ENCODE measurements around the gene BABAM2. TPM values are rescaled to one million over a fixed set of nuclear protein-coding genes. Genes with fewer than 3 reads are reported as not detected.

BABAM2 gene
- total RNA-seq, 1 experiment from 2014 or later: 27.1 TPM

DNA sequence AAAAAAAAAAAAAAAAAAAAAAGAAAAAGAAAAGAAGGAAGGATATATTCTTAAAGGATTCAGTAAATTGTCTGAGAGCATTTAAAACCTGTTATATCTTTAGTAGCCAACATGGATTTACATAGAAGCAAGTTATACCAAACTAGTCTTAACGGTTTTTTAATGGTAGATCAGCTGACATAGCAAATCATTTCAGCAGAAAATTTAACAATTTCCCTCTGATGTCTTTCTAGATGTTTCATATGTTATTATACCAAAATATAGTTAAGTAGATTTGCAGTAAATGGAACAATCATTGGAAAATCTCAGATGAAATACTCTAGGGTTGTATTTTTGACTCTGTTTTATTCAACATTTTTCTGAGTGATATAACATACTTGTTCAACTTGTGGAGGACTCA, 72.9 kb downstream of the BABAM2 start:
- H2BK20ac ChIP-seq (ENCODE audit: low read depth, low read length, poor library complexity, severe bottlenecking): no peak overlapping the region
- no peak for DNase-seq
- TF ChIP-seq, protein P1, sequence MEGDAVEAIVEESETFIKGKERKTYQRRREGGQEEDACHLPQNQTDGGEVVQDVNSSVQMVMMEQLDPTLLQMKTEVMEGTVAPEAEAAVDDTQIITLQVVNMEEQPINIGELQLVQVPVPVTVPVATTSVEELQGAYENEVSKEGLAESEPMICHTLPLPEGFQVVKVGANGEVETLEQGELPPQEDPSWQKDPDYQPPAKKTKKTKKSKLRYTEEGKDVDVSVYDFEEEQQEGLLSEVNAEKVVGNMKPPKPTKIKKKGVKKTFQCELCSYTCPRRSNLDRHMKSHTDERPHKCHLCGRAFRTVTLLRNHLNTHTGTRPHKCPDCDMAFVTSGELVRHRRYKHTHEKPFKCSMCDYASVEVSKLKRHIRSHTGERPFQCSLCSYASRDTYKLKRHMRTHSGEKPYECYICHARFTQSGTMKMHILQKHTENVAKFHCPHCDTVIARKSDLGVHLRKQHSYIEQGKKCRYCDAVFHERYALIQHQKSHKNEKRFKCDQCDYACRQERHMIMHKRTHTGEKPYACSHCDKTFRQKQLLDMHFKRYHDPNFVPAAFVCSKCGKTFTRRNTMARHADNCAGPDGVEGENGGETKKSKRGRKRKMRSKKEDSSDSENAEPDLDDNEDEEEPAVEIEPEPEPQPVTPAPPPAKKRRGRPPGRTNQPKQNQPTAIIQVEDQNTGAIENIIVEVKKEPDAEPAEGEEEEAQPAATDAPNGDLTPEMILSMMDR (conservative IDR thresholded peaks at IDR 0.05): no peak
- H3K14ac ChIP-seq (ENCODE audit: insufficient read depth, low read length): no peak overlapping the region
- H4K8ac ChIP-seq (replicated peaks; ENCODE audit: insufficient read length, low read depth, low read length): no peak overlapping the region
- no peaks in the 10 kb centered on the region for H3K27me3 ChIP-seq (ENCODE audit: insufficient read depth, low read length)
- no peak overlapping the region for H2AK5ac ChIP-seq (ENCODE audit: insufficient read length, low read length)
- no peak overlapping the region for H2BK12ac ChIP-seq (ENCODE audit: insufficient read length, low read depth, low read length)
- no peak overlapping the region for H4K91ac ChIP-seq (ENCODE audit: insufficient read length, low read depth, low read length)
- H4K5ac ChIP-seq (ENCODE audit: insufficient read length, low read depth, low read length): no peak overlapping the region
- H3K79me2 ChIP-seq (ENCODE audit: insufficient read depth, low read length): 0 out of 2 replicates have a peak, but pooled peaks cover 1% of the 10 kb centered on the region
- H3K23me2 ChIP-seq (ENCODE audit: insufficient read length, low read depth, low read length, poor library complexity, severe bottlenecking): no peaks in the 10 kb centered on the region
- no peak overlapping the region for H2BK5ac ChIP-seq (ENCODE audit: insufficient read length, low read length)
- Mint-ChIP-seq H3K9me3 (peaks cover 12 to 17% of the 10 kb centered on the region in 2 experiments), H3K36me3 (ENCODE audit: insufficient read depth in 1 of 3, low read depth in 3 of 3) (peaks cover 8 to 14% (median 13%) of the 10 kb centered on the region in 3 experiments), H3K4me3 (no peak overlapping the region), H3K27ac (no peak overlapping the region), H3K4me1 (no peaks in the 10 kb centered on the region; a peak in 1 of 4 replicates), H3K27me3 (ENCODE audit: low read depth) (peaks cover 1% of the 10 kb centered on the region)
- WGBS (ENCODE audit: extremely low coverage, insufficient read length, low lambda C conversion rate): no CpG with 5 or more reads among the region's 1 CpG
- H3K4me1 ChIP-seq (ENCODE audit: insufficient read depth, low read length): no peaks in the 10 kb centered on the region
- H3K4me2 ChIP-seq (ENCODE audit: insufficient read depth, insufficient read length, low read length): no peak overlapping the region
- no peaks in the 10 kb centered on the region for H3K9me3 ChIP-seq (ENCODE audit: control insufficient read depth, low read depth, low read length)
- no peak overlapping the region for H3K4ac ChIP-seq (ENCODE audit: low read depth, low read length)
- no peak overlapping the region for H3K18ac ChIP-seq (ENCODE audit: insufficient read length, low read depth, low read length)
- no peak overlapping the region for H2BK120ac ChIP-seq (ENCODE audit: low read depth, low read length, poor library complexity, severe bottlenecking)
- no peak overlapping the region for H2BK15ac ChIP-seq (ENCODE audit: low read depth, low read length)
- H3K56ac ChIP-seq (ENCODE audit: insufficient read length, low read depth, low read length): no peak overlapping the region
- no peak overlapping the region for H3T11ph ChIP-seq (ENCODE audit: low read length)
- H3K9ac ChIP-seq (ENCODE audit: extremely low read depth, insufficient read length, low read length): no peak overlapping the region
- no peaks in the 10 kb centered on the region for H4K20me1 ChIP-seq (ENCODE audit: control insufficient read depth, insufficient read depth, insufficient read length)
- no peak overlapping the region for H3K27ac ChIP-seq (ENCODE audit: insufficient read length, low read depth, low read length)
- H2AFZ ChIP-seq (ENCODE audit: low read length): no peak overlapping the region
- no peak overlapping the region for H3K23ac ChIP-seq (ENCODE audit: insufficient read length, low read depth, low read length)
- H3K79me1 ChIP-seq (ENCODE audit: insufficient read depth, low read depth, low read length, poor library complexity, severe bottlenecking): no peaks in the 10 kb centered on the region

Data from H9 (cell line).